Endothelial cell of umbilical vein (primary cell): ENCODE measurements around the gene RMRP. TPM values are rescaled to one million over a fixed set of nuclear protein-coding genes. Genes with fewer than 3 reads are reported as not detected.

Experiments used
- BruUV-seq: library from RNA; stranded (reverse); fragments of 400-500 nt; replicated peaks from 2 replicates; lab custom pipeline; 2021; lab: Mats Ljungman, UMichigan
- CTCF ChIA-PET: fragments of 300-600, 350-600 bp; sonication (Branson Sonifier 250); formaldehyde crosslinking; loops from one replicate; lab custom pipeline; 2021; ENCODE audit warnings: antibody characterized with exemption, inconsistent platforms; lab: Charles Lee
- POLR2A ChIA-PET: fragments of 300-600, 350-600 bp; sonication (Branson Sonifier 250); formaldehyde crosslinking; loops from one replicate; lab custom pipeline; 2021; ENCODE audit warnings: antibody characterized with exemption, inconsistent platforms; lab: Charles Lee
- DNase-seq: peaks from one replicate; pipeline ENCODE4 v3.0.0-alpha.2; 2011; ENCODE audit warnings: low read depth, low spot score
- FAIRE-seq: peaks from 2 replicates; lab custom pipeline; 2011; peaks lifted over from hg19 to GRCh38; lab: Jason Lieb, UNC
- H2AFZ ChIP-seq: 2 replicates; pipeline ENCODE4 v1.6.0; 2012; ENCODE audit warnings: low read depth, low read length, control low read depth, inconsistent platforms
- H3K27ac ChIP-seq: 2 replicates; pipeline ENCODE4 v1.5.1; 2011; ENCODE audit warnings: low read depth, mild to moderate bottlenecking, control low read depth, low read length, moderate library complexity; ENCODE audit not compliant: insufficient read depth
- H3K27me3 ChIP-seq, 2 experiments: 2 replicates each; pipeline versions ENCODE4 v1.6.0 to v1.6.1; 2011; ENCODE audit warnings: low read length in 2 of 2, mixed read lengths in 1 of 2; ENCODE audit not compliant: control insufficient read depth in 2 of 2, insufficient read depth in 2 of 2
- H3K36me3 ChIP-seq, 2 experiments: 2 replicates in 1 of 2; 3 replicates in 1 of 2; pipeline ENCODE4 v1.5.1; 2011; ENCODE audit warnings: low read length in 2 of 2, mild to moderate bottlenecking in 1 of 2, moderate library complexity in 1 of 2; ENCODE audit not compliant: control insufficient read depth in 2 of 2, insufficient read depth in 2 of 2; ENCODE audit errors: extremely low read depth in 1 of 2
- H3K4me1 ChIP-seq: 3 replicates; pipeline ENCODE4 v1.5.1; 2011; ENCODE audit warnings: mild to moderate bottlenecking, low read length; ENCODE audit not compliant: control insufficient read depth, insufficient read depth; ENCODE audit errors: extremely low read depth
- H3K4me2 ChIP-seq: 2 replicates; pipeline ENCODE4 v1.6.1; 2011; ENCODE audit warnings: low read length, control low read depth, mixed read lengths; ENCODE audit not compliant: insufficient read depth
- H3K4me3 ChIP-seq, 3 experiments: fragments of 200-600 bp in 1 of 3; sonication (generic), shearing (Covaris generic) in 1 of 3; replicated peaks in 1 of 3; 2 replicates each; pipeline ENCODE4 v1.5.1; 2011 to 2016; ENCODE audit warnings: control low read depth in 3 of 3, low read length in 3 of 3, mild to moderate bottlenecking in 2 of 3, inconsistent platforms in 1 of 3, low read depth in 1 of 3, moderate library complexity in 1 of 3; ENCODE audit not compliant: insufficient read depth in 1 of 3
- H3K79me2 ChIP-seq: 2 replicates; pipeline ENCODE4 v1.6.0; 2012; ENCODE audit warnings: low read length, inconsistent platforms; ENCODE audit not compliant: control insufficient read depth, insufficient read depth
- H3K9ac ChIP-seq: replicated peaks from 2 replicates; pipeline ENCODE3; 2011; ENCODE audit warnings: low read length, control low read depth; ENCODE audit not compliant: insufficient read depth; ENCODE audit errors: extremely low read depth
- H3K9me1 ChIP-seq: replicated peaks from 3 replicates; pipeline ENCODE4 v1.6.0; 2011; ENCODE audit warnings: mild to moderate bottlenecking, low read length; ENCODE audit not compliant: control insufficient read depth, insufficient read depth; ENCODE audit errors: extremely low read depth
- H3K9me3 ChIP-seq: replicated peaks from 2 replicates; pipeline ENCODE4 v1.5.1; 2012; ENCODE audit warnings: low read length, inconsistent platforms; ENCODE audit not compliant: control insufficient read depth, insufficient read depth
- H4K20me1 ChIP-seq: replicated peaks from 2 replicates; pipeline ENCODE3; 2011; ENCODE audit warnings: mild to moderate bottlenecking, low read length; ENCODE audit not compliant: control insufficient read depth, insufficient read depth; ENCODE audit errors: extremely low read depth
- EZH2 ChIP-seq: IDR thresholded peaks from 2 replicates; pipeline ENCODE4 v1.6.1; 2012; ENCODE audit warnings: borderline replicate concordance, low read depth, mild to moderate bottlenecking, moderate library complexity, low read length, inconsistent platforms; ENCODE audit not compliant: severe bottlenecking
- FOS ChIP-seq: IDR thresholded peaks from 2 replicates; pipeline ENCODE4 v1.6.1; 2011; ENCODE audit warnings: mild to moderate bottlenecking, low read length, moderate library complexity, borderline replicate concordance; ENCODE audit not compliant: insufficient read depth
- GATA2 ChIP-seq: IDR thresholded peaks from 2 replicates; pipeline ENCODE4 v1.7.0; 2011; ENCODE audit warnings: low read depth, mild to moderate bottlenecking, moderate library complexity, mixed read lengths, low read length; ENCODE audit not compliant: insufficient read length, insufficient read depth
- JUN ChIP-seq: IDR thresholded peaks from 2 replicates; pipeline ENCODE4 v1.6.1; 2011; ENCODE audit warnings: borderline replicate concordance, low read depth; ENCODE audit not compliant: insufficient read length, insufficient read depth
- MYC ChIP-seq: IDR thresholded peaks from one replicate; pipeline ENCODE4 v1.6.1; 2011; ENCODE audit warnings: mild to moderate bottlenecking, low read depth, low read length
- POLR2A ChIP-seq: IDR thresholded peaks from 2 replicates; pipeline ENCODE4 v1.6.1; 2012; ENCODE audit warnings: low read depth, mild to moderate bottlenecking, control low read depth, low read length
- POLR2AphosphoS5 ChIP-seq: IDR thresholded peaks from 2 replicates; pipeline ENCODE4 v1.6.1; 2012; ENCODE audit warnings: low read depth, mild to moderate bottlenecking, control low read depth, low read length, moderate library complexity; ENCODE audit not compliant: insufficient read depth
- dilution Hi-C: fragments of 300-500 bp; cut with MboI; formaldehyde crosslinking; loops from one replicate; pipeline ENCODE4 v1.15.0; 2019; ENCODE audit warnings: low sequenced_read_pairs; ENCODE audit not compliant: extremely low pct_ligation_motif_present
- intact Hi-C: fragments of 100-400 bp; cut with micrococcal nuclease; formaldehyde crosslinking; loops from one replicate; pipeline ENCODE4 v1.10.0; 2022
- polyA plus RNA-seq, 4 experiments: library from polyadenylated mRNA; depleted of rRNA in 3 of 4; stranded (reverse) in 3 of 4; unstranded in 1 of 4; fragments of >200 nt; gene quantifications; 2 replicates each; pipeline versions ENCODE4 v1.2.1 to v1.2.3, GENCODE V29; 2011 to 2012; ENCODE audit warnings: missing spikeins in 1 of 4
- total RNA-seq: library from RNA; stranded (reverse); gene quantifications from 2 replicates; pipeline ENCODE4 v1.2.3, GENCODE V29; 2021
- TF ChIP-seq, protein P1 (sequence below): IDR thresholded peaks from 2 replicates; pipeline ENCODE4 v1.6.1; 2011; ENCODE audit not compliant: insufficient read depth, insufficient read length
- TF ChIP-seq, protein P2 (sequence below), 2 donors: IDR thresholded peaks; 1 replicate in 1 of 2; 2 replicates in 1 of 2; pipeline ENCODE4 v1.5.1; 2011; ENCODE audit warnings: low read length in 2 of 2, mild to moderate bottlenecking in 2 of 2, moderate library complexity in 2 of 2, control low read depth in 1 of 2, inconsistent platforms in 1 of 2, low read depth in 1 of 2; ENCODE audit not compliant: insufficient read depth in 1 of 2; ENCODE audit errors: extremely low read depth in 1 of 2

Gene RMRP
- total and polyA plus RNA-seq, 2 donors (not counting 3 experiments of a cell fraction or from before 2014, with no cell fraction given) = 19,118 TPM; not detected in 1

DNA sequence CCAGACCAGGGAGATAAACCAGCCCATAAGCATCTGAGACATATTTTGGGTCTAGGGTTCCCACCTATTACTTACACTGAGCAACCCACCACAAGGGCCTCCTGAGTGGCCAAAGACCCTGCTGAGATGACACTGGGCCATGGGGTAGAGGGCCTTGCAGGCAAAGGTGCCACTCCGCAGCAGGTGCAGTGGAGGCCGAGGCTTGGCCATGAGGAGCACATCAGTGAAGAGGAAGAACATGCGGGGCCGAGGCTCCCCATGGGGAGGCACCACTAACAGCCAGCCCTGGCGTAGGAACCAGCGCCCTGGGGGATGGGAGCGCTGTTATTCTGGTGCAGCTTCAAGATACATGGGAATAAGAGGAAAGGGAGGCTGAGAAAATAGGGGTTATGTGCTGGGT, 4.6 kb upstream of the RMRP start:
- dilution Hi-C loops = no loop called here

More for the DNA sequence above, 4.6 kb upstream of the RMRP start:
- H3K36me3 ChIP-seq = peaks cover 0 to 8% of the 10 kb centered on the region in 2 experiments
- TF ChIP-seq, protein P1, sequence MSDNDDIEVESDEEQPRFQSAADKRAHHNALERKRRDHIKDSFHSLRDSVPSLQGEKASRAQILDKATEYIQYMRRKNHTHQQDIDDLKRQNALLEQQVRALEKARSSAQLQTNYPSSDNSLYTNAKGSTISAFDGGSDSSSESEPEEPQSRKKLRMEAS = no peak
- TF ChIP-seq FOS = no peak
- no peak for TF ChIP-seq JUN
- TF ChIP-seq, protein P2, sequence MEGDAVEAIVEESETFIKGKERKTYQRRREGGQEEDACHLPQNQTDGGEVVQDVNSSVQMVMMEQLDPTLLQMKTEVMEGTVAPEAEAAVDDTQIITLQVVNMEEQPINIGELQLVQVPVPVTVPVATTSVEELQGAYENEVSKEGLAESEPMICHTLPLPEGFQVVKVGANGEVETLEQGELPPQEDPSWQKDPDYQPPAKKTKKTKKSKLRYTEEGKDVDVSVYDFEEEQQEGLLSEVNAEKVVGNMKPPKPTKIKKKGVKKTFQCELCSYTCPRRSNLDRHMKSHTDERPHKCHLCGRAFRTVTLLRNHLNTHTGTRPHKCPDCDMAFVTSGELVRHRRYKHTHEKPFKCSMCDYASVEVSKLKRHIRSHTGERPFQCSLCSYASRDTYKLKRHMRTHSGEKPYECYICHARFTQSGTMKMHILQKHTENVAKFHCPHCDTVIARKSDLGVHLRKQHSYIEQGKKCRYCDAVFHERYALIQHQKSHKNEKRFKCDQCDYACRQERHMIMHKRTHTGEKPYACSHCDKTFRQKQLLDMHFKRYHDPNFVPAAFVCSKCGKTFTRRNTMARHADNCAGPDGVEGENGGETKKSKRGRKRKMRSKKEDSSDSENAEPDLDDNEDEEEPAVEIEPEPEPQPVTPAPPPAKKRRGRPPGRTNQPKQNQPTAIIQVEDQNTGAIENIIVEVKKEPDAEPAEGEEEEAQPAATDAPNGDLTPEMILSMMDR (IDR thresholded peaks at IDR 0.05; ENCODE audit: extremely low read depth in 1 of 2, insufficient read depth in 1 of 2, low read depth in 1 of 2, low read length in 2 of 2) = no peak
- no peak for TF ChIP-seq POLR2AphosphoS5
- TF ChIP-seq EZH2 = no peak
- TF ChIP-seq GATA2 = no peak
- TF ChIP-seq POLR2A = no peak
- no peak for TF ChIP-seq MYC
- CTCF ChIA-PET = interaction anchor here (0.7 to 10.0 kb wide), 3 partner anchors 11 to 59 kb away, joined by 3 to 227 read pairs (median 4); partner anchors contain the start of genes CA9 and TPM2
- no peak overlapping the region for H3K4me2 ChIP-seq
- no peaks in the 10 kb centered on the region for H3K9me1 ChIP-seq
- H4K20me1 ChIP-seq = no peaks in the 10 kb centered on the region
- POLR2A ChIA-PET = no interaction called here
- FAIRE-seq = no peak
- no TSS peak for BruUV-seq
- no peaks in the 10 kb centered on the region for H3K9me3 ChIP-seq
- peaks cover 27% of the 10 kb centered on the region for H3K4me1 ChIP-seq
- H3K9ac ChIP-seq = no peak overlapping the region
- H3K4me3 ChIP-seq = no peak overlapping the region
- no peak overlapping the region for H2AFZ ChIP-seq
- intact Hi-C loops = no loop called here
- peaks cover 4% of the 10 kb centered on the region for H3K79me2 ChIP-seq
- no peak for DNase-seq
- H3K27me3 ChIP-seq = no peaks in the 10 kb centered on the region
- H3K27ac ChIP-seq = no peak overlapping the region
